ENCODE data around the gene PRKCE.

GRCh38 chr2:45908316-45909170, 257.1 kb downstream of the PRKCE start:
- no peak for TF ChIP-seq CTCF (IDR thresholded peaks at IDR 0.05)
- TF ChIP-seq EZH2 (IDR thresholded peaks at IDR 0.05; ENCODE audit: borderline replicate concordance, insufficient read depth, low read depth, low read length, poor library complexity, severe bottlenecking), result no peak
